Embryonic facial prominence (tissue), 1 donor: ENCODE measurements around the gene MAMSTR.
A peak's percentile ranks its signal among the peaks of the same experiment; 100 is the strongest.
"Not testable (repeated sequence)": the region's sequence is repeated elsewhere in the genome, so short reads cannot be mapped to it uniquely, and the experiment has no call there.

Source experiments
- DNase-seq: peaks from one replicate; pipeline ENCODE4 v3.0.0-alpha.2; 2016; ENCODE audit errors: extremely low spot score

MAMSTR gene

GRCh38 chr19:48686088-48686487 lies 33.4 kb downstream of the MAMSTR start:
- DNase-seq, result no peak

- no peak for DNase-seq
Observed at GRCh38 chr19:48685583-48685982, 33.9 kb downstream of the MAMSTR start.

- no peak for DNase-seq
Observed at GRCh38 chr19:48683349-48683748, 36.2 kb downstream of the MAMSTR start.

GRCh38 chr19:48681127-48681470 lies 38.4 kb downstream of the MAMSTR start:
- no peak for DNase-seq

GRCh38 chr19:48680436-48681126 lies 38.9 kb downstream of the MAMSTR start:
- DNase-seq, result no peak

- DNase-seq, result not testable (repeated sequence)
Observed at GRCh38 chr19:48680006-48680405, 39.5 kb downstream of the MAMSTR start.

GRCh38 chr19:48678201-48678600 lies 41.3 kb downstream of the MAMSTR start:
- DNase-seq, result no peak

- DNase-seq, result no peak
Observed at GRCh38 chr19:48676887-48677286, 42.6 kb downstream of the MAMSTR start.

- no peak for DNase-seq
Observed at GRCh38 chr19:48676487-48676886, 43.0 kb downstream of the MAMSTR start.

- DNase-seq, result peak; percentile 78
Observed at GRCh38 chr19:48674921-48675824, 44.4 kb downstream of the MAMSTR start.

GRCh38 chr19:48674216-48674809 lies 45.2 kb downstream of the MAMSTR start:
- no peak for DNase-seq

- no peak for DNase-seq
Observed at GRCh38 chr19:48673436-48674100, 46.0 kb downstream of the MAMSTR start.

GRCh38 chr19:48672994-48673393 lies 46.5 kb downstream of the MAMSTR start, which contains the start of gene NTN5:
Gene NTN5, minus strand, starts transcription at chr19:48673017. Its CDS starts 2,031 bp downstream, at chr19:48670986.
- no peak for DNase-seq

- no peak for DNase-seq
Observed at GRCh38 chr19:48671446-48671995, 48.0 kb downstream of the MAMSTR start.

- peak; percentile 44 for DNase-seq
Observed at GRCh38 chr19:48670699-48671445, 48.7 kb downstream of the MAMSTR start.

- DNase-seq, result no peak
Observed at GRCh38 chr19:48669903-48670668, 49.4 kb downstream of the MAMSTR start.

GRCh38 chr19:48668761-48669160 lies 50.8 kb downstream of the MAMSTR start:
- DNase-seq, result no peak

GRCh38 chr19:48668332-48668731 lies 51.2 kb downstream of the MAMSTR start:
- no peak for DNase-seq

GRCh38 chr19:48665786-48666185 lies 53.7 kb downstream of the MAMSTR start:
- no peak for DNase-seq

- no peak for DNase-seq
Observed at GRCh38 chr19:48664476-48664875, 55.0 kb downstream of the MAMSTR start.
